Stimulated activated CD4-positive, alpha-beta T cell treated with anti-CD3 and anti-CD28 coated beads, Interleukin-12 subunit alpha, Interleukin-12 subunit beta, amount 100 ng/mL, for 48 hours (primary cell): Measurements from ENCODE around the gene CD96.
"Not testable (repeated sequence)": the region's sequence is repeated elsewhere in the genome, so short reads cannot be mapped to it uniquely, and the experiment has no call there.

Source experiments
- DNase-seq, 3 donors: peaks; one replicate each; pipeline ENCODE4 v3.0.0-alpha.2; 2020; ENCODE audit warnings: low read depth in 2 of 3, low spot score in 1 of 3

Gene CD96

DNA sequence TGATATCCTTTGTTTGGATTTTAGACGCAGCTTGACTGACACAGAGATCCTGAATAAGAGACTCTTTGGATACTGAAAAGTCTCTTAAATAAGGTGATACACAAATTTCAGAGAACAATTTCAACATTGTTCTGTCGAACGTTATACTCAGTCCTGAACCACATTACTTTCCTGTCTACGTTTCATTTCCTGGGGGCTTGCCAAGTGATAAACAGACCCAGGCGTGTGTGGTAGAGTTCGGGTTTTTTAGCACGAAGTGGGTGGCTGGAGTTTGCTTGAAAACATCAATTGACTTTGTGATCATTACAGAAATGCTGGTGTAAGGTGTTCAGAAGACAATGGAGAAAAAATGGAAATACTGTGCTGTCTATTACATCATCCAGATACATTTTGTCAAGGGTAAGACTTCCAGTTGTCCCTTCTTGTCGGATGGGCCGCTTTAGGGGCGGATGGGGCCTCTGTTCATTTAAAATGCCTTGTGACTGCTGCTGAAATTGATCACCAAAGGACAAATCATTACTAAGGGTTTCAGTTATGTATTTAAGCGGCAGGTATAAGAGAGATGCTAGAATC lies at the start of gene CD96:
CD96 (plus strand) TSS at position 287 of the 573 bp plus-strand sequence; CDS start at position 339, 52 bp downstream.
- DNase-seq: peak; percentile 38 to 74 (median 47)

DNA sequence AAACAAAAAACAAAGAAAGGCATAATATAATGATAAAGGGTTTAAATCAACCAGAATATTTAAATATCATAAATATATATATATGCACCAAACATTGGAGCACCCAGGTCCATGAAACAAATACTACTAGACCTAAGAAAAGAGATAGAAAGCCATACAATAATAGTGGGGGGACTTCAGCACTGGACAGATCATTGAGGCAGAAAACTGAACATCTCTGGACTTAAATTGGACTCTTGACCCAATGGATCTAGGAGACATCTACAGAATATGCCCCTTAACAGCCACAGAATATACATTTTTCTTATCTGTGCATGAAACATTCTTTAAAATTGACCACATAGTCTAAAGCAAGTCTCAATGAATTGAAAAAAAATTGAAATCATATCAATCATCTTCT lies 48.7 kb upstream of the CD96 start:
- DNase-seq: no peak

- no peak for DNase-seq
These were observed 45.0 kb upstream of the CD96 start for GRCh38 chr3:111496894-111497559.

GRCh38 chr3:111498022-111498421 lies 44.0 kb upstream of the CD96 start:
- no peak for DNase-seq

DNA sequence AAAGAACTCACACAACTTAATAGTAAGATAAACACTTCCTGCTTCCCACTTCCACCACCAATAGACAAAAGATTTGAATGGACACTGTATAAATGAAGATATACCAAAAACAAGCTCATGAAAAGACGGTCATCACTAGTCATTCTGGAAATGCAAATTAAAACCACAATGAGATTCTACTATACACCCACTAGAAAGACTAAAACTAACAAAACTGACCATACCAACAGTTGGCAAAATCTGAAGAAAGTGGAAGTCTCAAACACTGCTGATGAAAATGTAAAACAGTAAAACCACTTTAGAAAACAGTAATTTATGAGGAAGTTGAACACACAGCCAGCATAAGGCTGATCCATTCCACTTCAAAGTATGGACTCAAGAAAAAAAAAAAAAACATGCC lies 35.6 kb upstream of the CD96 start:
- DNase-seq: no peak

DNA sequence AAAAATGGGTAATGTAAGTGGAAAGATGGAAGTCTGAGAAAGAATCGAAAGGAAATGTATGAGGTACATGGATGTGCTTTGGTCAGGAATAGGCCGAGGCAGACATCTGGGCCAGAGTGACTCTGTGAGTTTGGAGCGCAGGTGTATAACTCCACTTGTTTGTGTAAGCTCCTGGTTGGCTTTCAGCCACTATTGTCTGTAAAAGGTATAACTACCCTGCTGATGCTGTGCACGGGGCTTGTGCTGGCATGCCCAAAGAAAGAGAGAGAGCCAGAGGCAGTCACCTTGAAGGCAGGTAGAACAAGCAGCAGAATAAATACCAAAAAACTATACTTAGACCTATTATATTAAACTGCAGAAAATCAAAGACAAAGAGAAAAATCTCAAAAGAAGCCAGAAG lies 32.7 kb upstream of the CD96 start:
- DNase-seq: no peak

- no peak for DNase-seq
These were observed 24.2 kb upstream of the CD96 start for GRCh38 chr3:111517801-111518200.

DNA sequence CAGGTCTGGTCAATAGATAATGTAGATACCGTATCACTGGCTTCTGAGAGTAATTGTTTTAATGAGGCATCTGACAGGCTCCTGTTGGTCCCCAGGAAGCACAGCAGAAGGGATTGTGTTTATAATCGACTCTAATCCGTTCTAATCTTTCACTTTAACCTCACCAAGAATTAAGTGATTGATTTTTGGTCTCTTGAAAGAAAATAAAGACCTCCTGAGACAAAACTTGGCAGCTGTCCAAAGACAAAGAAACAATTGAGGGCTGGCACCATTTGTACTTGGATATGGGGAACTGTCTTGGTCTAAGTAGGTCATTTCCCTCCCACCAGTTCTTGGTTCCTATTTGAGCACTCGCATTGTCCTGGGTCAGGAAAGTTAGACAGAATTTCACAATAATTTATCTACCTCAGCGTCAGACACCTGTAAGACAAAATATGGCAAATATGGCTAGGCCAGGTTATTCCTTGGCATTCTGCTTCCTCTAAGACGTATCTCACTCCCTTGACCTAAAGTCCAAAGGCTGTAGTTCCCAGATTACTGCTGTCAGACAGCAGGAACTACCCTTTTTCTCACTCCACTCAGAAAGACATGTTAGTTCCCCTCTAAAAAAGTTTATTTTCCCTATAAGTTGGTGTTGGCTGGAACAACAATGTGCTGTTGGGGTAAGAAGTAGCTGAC lies 22.7 kb upstream of the CD96 start:
- DNase-seq: no peak

GRCh38 chr3:111521891-111522290 lies 20.1 kb upstream of the CD96 start:
- DNase-seq: no peak

- not testable (repeated sequence) for DNase-seq
These were observed 17.5 kb upstream of the CD96 start for GRCh38 chr3:111524486-111524885.

DNA sequence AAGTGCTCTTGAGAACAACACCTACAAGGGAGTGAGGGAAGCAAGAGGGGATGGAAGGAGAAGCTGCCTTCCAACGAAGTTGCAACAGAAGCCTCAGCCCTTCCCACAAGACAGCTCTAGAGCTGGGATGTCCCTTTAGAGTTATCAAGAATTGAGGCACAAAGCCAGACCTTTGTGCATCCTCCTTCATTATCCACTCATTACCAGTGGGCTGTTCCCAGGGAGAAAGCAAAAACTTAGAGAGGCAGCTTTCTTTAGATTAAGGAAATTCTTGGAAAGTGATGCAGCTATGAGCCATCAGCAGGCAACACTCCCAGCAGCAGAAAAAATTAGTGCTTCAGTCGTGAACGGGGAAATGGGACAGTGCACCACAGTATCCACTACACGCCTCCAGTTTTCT lies 10.6 kb upstream of the CD96 start:
- DNase-seq: no peak

DNA sequence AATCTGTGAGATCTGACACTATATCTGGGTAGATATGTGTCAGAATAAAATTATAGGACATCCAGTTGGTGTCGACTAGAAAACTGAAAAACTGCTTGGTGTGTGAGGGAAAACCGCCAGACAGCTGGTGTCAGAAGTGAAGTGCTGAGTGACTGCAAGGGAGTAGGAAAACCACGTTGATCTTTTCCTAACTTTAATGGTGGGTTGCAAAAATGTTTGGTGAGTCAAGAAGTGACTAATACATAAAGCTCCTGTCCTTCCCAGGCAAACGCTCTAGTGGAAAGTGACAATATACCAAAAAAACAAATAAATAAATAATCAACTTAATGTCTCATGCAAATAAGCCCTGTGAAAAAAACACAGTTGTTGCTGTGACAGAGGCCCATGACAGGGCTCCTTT lies 7.3 kb upstream of the CD96 start:
- no peak for DNase-seq

- no peak for DNase-seq
These were observed 3.9 kb upstream of the CD96 start for GRCh38 chr3:111538111-111538510.

DNA sequence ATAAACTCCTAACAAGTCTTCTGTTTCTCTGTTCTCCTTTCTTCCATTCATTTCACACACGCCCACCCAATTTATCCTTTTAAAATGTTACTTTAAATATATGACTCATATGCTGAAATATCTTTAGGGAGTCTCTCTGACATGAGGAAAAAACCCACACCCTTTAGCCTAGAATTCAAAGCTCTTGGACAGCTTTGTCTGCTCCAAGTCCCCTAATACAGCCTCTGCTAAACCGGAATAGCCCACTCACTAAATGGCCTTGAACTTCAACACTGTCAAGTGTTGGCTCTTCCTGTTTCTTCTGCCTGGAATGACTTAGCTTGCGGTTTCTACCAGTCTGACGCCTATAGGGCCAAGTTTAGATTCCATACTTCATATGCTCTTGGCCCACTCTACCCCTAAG lies 3.3 kb upstream of the CD96 start:
- no peak for DNase-seq

- peak in 2 of 3 donors; percentile 33 to 50 for DNase-seq
These were observed 2.4 kb upstream of the CD96 start for GRCh38 chr3:111539351-111540331.

DNA sequence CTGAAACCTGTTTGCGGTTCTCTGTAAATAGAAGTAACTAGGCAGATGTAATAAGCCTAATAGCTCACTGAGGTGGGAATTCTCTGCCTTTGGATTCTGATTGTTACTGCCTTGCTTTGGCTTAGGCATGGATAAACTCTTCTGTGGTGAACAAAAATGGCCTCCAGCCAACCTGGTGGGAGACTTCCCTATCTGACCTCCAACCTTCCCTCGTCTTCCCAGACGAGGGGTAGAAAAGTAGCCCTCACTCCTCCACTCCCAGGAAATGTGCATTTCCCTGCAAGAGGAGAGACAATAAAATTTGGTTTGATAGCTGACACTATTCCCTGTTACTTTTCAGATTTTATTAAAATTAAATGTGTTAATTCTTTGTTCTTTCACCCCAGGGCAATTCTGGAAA lies 606 bp upstream of the CD96 start:
- no peak for DNase-seq

DNA sequence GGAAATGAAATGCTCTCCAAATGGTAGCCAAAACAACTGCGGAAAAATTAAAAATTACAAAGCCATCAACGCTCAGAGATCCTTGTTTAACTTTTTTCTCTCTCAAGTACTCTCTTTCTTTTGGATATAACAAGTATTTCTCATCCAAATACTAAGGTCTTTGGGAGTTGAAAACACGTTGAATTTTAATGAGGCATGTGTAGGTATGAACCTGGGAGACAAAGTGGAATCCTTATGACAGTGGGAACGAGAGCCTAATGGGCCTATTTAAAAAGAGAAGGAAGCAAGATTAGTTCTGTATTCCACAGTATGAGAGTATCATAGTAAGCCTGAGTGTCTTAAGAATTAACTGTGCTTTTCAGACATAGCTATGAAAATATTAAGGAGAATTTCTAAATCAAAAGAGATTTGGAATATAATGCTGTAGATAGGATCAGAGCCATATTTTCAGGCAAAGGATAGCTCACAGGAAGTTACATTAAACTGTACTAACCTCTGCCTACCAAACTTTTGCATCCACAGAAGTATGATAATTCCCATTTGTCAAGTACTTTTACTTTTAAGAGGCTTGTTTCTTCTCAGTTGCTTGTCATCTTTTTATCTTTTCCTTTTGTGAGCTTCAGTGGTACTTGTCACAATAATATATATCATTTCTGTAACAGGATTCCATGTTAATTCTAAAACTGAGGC lies 759 bp downstream of the CD96 start:
- DNase-seq: no peak

DNA sequence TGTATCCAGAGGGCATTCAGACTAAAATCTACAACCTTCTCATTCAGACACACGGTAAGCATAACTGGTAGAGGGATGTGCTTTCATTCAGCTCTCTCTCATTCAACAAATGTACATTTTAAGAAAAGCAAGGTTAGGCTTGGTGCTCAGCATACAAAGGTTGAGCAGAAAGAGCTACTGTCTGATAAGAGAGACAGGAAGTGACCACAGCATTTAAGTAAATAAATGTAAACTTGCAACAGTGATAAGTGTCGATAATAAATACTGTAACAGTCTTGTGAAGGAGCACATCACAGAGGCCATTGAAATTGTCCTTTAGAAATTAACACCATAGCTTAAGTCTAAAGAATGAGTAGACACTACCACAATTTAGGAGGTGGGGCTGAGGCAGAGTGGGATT lies 3.4 kb downstream of the CD96 start:
- DNase-seq: no peak

GRCh38 chr3:111547631-111548030 lies 5.6 kb downstream of the CD96 start:
- DNase-seq: no peak

DNA sequence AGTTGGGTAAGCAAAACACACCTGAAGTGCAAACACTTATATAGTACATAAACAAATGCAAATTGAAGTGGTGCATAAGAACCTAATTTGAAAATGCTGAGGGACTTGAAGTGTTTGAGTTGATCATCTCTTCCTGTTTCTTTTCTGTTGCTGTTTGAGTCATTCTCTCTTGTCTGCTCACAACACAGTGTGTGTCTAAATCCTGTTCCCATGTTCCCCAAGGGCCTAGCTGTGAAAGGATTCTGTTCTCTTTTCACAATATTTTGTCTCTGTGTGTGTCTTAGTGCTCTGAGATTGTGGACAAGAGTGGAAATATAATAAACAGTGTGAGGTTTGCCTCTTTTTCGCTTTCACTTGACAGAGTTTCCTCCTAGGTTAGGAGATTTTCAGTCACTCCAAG lies 6.1 kb downstream of the CD96 start:
- DNase-seq: no peak

- DNase-seq: no peak
These were observed 6.8 kb downstream of the CD96 start for GRCh38 chr3:111548756-111549155.
